GM21515 (cell line): Measurements from ENCODE around the gene OR2T10.
"Not testable (repeated sequence)": the region's sequence is repeated elsewhere in the genome, so short reads cannot be mapped to it uniquely, and the experiment has no call there.

ENCODE experiments used
- ATAC-seq: cut with Tn5 transposase; IDR thresholded peaks from one replicate; pipeline ENCODE4 v1.9.1; 2021; ENCODE audit not compliant: unreplicated experiment

Gene OR2T10

DNA sequence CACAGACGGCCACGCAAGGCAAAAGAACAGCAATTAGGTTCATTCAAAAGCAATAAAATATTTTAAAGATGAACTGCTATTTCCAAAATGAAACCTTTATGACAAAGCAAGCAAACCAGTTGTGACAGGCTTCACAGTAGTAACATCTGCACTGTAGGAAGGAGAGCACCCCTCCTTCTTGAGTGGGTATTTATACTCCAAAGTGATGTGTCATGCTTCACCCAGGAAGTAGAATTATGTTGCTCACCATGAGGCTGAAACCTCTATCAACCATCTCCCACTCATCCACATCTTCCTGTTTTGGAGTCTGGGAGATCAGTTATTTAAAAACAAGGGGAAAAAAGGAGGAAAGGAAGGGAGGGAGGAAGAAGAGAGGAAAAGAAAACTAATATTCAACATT lies 885 bp downstream of the OR2T10 start:
- no peak for ATAC-seq

DNA sequence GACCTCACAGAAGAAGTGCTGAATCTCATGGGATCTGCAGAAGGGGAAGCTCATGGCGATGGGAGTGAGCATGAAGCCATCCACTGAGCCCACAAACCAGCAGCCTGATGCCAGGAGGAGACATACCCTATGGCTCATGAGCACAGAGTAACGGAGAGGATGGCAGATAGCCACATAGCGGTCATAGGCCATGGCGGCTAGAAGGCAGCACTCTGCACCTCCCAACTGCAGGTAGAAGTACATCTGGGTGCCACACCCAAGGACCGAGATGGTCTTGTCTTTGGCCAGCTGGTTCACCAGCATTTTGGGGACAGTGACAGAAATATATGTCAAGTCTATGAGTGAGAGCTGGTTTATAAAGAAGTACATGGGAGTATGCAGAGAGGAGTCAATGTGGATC lies 4.3 kb downstream of the OR2T10 start:
- ATAC-seq, result no peak

DNA sequence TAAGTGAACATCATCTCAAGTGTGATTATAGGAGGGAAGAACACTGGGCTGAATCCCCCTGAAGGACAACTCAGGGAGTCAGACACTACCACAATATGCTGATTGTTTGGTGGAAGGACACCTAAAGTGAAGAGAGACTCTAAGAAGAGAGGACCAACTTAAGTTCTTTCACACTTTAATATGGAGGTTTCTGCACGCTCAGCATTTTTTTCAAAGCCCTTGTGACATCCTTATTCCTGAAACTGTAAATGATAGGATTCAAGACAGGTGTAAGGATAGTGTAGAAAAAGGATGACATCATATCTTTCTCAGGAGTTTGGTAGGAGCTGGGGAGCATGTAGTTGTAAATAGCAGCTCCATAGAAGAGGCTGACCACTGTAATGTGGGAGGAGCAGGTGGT lies 4.8 kb downstream of the OR2T10 start:
- no peak for ATAC-seq

DNA sequence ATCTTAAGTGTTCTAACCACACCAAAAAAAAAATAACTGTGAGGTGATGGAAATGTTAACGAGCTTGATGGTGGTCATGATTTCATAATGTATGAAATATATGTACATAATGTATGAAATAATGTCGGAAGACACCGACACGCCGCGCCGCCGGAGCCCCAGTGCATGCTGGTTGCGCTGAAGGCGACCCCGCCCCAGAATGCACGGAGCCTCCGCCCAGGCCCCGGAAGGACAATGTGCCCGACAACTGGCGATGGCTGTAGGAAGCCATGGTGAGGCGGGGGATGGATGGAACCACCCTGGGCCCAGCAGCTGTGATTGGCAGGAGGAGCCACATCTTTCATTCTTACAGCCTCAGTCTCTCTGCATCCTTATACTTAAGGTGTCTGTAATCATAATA lies 7.4 kb downstream of the OR2T10 start:
- ATAC-seq, result no peak

DNA sequence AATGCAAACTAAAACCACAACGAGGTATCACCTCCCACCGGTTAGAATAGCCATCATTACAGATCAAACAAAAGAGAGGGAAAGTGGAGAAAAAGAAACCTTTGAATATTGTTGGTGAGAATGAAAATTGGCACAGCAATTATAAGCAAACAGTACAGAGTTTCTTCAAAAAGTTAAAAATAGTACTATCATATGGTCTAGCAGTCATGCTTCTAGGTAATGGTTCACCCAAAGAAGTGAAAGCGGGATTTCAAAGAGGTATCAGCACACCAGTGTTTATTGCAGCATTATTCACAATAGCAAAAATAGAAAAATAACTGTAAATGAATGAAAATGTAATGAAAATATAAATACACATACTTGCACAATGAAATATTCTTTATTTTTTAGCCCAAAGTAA lies 8.2 kb downstream of the OR2T10 start:
- no peak for ATAC-seq

DNA sequence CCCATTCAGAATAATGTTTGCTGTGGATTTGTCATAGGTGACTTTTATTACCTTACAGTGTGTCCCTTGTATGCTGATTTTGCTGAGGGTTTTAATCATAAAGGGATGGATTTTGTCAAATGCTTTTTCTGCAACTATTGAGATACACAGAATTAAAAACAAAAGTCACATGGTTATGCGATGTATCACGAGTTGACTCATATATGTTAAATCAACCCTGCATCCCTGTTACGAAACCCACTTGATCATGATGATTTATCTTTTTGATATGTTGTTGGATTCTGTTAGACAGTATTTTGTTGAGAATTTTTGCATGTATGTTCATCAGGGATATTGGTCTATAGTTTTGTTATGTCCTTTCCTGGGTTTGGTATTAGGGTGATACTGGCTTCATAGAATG lies 12.2 kb downstream of the OR2T10 start:
- ATAC-seq, result no peak

DNA sequence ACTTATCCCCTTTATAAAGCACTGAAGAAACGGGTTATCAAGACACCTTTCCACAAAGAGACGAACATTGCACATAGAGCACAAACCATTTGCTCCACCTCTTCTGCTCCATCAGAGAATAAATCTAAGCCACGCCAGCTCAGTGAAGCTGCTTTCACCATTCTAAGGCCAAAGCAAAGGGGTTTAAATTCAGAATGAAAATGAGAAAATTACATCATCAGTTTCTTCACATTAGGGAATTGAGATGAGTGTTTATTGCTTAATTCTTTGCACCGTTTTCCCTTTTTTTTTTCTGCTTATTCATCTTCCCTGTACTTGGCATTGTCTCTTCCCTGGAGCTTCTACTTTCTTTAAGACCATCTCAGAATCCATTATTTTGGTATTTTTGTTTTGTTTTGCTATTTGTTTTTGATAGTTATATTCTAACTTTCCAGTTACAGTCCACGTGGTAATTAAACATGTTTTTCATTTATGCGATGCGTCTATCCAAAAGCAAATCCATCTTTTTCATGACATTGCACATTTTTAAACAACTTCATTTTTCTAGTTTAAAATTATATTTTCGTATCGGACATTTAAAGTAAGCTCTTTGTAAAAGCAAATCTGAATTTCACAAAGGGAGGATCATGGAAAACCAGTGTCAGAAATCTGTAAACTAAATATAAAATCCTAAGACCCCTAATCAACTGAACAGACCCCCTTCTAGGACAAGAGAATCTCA lies 21.1 kb downstream of the OR2T10 start:
- ATAC-seq, result no peak

DNA sequence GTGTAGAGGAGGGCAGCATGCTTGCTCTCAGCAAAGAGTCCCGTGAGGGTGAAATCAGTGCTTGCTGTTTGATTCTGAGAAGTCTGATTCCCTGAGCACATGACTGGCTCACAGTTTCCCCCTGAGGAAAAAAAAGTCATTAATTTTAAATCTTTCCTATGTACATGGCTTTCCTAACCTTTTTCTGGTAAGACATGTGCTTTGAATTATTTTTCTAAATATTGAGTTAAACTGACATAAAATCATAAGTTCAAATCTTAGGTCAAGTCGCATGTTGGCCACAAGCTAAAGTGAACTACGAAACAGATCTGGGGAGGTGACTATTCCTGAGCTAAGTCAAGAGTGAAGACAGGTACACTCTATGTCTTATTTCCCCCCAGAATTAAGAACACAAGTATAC lies 22.8 kb downstream of the OR2T10 start, which contains the start of gene OR2T34:
Gene OR2T34 (minus strand): TSS at position 101 of the 400 bp plus-strand sequence. CDS start 0 bp downstream, at position 101.
- ATAC-seq, result not testable (repeated sequence)

DNA sequence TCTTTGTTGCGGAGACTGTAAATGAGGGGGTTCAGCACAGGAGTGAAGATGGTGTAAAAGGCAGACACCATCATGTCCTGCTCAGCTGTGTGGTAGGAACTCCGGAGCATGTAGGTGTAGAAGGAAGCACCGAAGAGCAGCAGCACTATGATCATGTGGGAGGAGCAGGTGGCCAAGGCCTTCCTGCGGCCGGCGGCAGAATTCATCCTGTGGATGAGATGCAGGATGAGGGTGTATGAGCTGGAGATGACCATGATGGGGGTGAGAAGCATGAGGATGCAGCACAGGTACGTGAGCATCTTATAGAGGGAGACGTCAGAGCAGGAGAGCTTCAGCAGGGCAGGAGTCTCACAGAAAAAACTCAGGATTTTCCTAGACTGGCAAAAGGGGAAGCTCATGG lies 23.6 kb downstream of the OR2T10 start:
- ATAC-seq, result not testable (repeated sequence)

DNA sequence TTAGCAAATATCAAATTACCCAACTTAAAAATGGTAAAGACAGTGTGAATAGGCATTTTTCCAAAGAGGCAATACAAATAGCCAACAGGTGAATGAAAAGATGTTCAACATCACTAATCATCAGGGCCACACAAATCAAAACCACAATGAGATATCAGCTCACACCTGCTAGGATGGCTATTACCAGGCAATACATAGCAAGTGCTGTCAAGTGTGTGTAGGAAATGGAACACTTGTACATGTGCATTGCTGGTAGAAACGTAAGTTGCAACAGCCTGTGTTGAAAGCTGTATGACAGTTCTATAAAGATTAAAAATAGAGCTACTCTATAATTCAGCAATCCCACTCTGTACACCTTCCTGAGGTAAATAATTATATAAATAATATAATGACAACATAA lies 25.5 kb downstream of the OR2T10 start:
- ATAC-seq, result peak; percentile 95

DNA sequence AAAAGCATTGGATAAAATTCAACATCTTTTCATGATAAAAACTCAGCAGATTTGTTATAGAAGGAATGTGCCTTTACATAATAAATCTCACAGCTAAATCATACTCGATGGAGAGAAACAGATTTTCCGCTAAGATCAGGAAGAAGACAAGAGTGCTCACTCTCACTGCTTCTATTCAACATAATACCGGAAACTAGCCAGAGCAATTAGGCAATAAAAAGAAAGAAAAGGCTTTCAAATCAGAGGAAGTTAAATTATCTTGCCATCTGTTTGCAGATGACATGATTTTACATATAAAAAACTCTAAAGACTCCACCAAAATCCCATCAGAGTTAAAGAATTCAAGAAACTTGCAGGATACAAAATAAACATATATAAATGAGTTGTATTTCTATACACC lies 26.7 kb downstream of the OR2T10 start:
- ATAC-seq, result not testable (repeated sequence)

DNA sequence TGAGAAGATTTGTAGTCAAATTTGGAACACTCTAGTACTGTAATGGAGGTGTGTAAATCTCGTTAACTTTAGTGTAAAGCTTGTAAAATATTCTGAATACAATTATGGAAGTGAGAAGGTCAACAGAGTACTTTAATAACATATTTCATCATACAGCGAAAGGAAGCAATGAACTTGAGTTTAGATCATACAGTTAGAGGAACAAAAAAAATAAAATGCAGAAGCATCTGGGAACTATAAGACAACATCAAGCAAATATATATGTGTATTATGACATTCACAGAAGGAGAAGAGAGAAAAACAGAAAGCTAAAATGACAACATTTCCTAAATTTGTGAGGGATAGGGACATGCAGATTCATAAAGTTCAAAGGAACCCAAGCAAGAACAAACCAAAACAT lies 28.5 kb downstream of the OR2T10 start:
- not testable (repeated sequence) for ATAC-seq

DNA sequence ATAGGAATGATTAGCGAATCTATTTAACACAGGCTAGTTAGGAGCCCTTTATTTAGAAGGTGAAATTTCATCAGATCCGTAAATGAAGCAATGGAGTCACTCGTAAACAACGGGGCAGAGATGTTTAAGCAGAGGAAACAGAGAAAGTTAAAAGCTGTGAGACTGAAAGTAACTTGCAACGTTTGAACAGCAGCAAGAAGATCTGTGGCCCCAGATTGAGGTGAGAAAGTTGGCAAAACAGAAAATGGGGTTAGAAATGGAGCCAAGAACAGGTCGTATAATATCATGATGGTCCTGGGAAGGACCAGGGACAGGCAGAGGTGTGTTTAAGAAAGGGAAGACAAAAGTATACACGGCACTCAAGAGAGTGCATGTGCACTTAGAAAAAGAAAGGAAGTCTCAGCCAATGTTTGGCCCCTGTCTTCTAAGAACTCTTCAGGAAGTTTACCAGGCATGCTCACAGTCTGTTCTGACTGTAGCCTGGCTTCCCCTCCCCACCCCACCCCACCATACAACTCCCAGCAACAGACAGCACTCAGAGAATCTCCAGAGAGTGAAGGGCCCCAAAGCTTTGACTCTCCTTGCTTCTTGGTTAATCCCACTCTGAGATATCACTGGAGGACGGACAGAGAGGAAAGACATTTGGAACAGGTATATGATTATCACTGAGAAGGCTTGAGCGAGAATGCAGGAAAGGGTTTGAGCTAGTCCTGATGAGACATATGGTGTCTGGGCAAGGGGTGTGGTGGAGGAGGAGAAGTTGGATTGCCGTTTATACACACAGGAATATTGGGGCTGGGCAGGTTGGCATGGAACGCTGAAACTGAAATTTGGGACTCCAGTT lies 31.7 kb downstream of the OR2T10 start:
- ATAC-seq, result peak; percentile 72

DNA sequence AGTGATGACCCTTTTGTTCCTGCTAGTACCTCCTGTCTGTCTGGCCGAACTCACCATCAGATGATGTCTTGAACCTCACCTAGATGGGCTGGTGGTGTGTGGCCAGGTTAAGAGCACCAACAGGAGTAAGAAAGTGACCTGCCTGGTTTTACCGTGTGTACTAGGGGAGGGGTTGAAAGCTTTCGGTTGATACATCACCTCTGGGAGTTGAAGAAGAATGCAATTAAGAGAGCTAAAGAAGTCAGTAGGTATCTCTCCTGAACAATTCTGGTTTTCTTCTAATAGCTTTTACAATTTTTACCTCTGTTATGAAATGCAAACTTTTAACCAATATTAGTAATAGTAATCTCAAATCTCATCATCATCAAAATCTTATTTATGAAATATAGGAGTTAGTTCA lies 34.8 kb downstream of the OR2T10 start, which contains the start of gene OR2T29:
Gene OR2T29 (minus strand): TSS at position 101 of the 400 bp plus-strand sequence. CDS start 3,281 bp downstream, outside the sequence.
- not testable (repeated sequence) for ATAC-seq

DNA sequence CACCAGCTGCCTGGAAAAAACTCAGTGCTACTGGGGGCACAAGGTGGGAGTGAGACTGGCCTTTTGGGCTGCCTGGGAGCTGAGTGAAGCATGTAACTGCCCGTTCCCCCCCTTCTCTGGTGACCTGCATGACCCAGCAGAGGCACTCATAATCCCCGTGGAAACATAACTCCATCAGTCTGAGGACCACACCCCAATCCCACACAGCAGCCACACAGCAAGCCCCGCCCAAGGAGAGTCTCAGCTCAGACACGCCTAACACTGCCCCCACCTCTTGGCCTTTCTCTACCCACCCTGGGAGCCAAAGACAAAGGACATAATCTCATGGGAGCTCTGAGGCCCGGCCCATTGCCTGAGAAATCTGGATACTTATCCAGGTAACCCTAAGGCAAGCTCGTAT lies 46.5 kb downstream of the OR2T10 start:
- ATAC-seq, result not testable (repeated sequence)

DNA sequence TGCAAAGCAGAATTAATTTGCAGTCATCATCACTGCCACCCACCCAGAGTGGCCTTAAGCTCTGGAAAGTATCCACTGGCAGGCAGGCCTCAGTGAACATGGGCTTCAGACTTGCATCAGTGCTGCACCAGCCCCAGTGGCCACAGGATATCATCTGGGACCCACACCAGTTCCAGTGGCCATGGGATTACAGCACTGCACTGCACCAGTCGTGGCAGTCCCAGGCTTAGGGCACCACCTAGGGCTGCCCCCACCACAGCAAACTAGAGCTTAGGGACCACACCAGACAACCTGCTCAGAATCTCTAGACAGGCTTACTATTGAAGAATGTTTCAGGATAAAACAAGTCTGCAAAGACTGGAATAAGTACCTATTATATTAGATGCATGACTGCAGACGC lies 50.1 kb downstream of the OR2T10 start:
- not testable (repeated sequence) for ATAC-seq
